ENCODE data around the gene MRM3.

Gene MRM3

DNA sequence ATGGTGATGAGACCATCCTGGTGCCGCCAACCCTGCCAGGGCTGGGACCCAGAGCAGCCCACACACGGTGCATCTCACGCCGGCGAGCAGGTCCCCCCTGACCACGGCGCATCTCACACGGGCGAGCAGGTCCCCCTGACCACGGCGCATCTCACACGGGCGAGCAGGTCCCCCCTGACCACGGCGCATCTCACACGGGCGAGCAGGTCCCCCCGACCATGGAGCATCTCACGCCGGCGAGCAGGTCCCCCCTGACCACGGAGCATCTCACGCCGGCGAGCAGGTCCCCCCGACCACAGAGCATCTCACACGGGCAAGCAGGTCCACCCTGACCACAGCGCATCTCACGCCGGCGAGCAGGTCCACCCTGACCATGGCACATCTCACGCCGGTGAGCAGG, 59.2 kb downstream of the MRM3 start:
- H3K36me3 ChIP-seq (ENCODE audit: insufficient read depth, low read length): no peaks in the 10 kb centered on the region; the same call in 1 of the 2 replicates
- no peaks in the 10 kb centered on the region for H3K9me2 ChIP-seq (ENCODE audit: low read depth, low read length)
- no peaks in the 10 kb centered on the region for H4K20me1 ChIP-seq (ENCODE audit: insufficient read depth, low read length)
- H3K4me2 ChIP-seq (ENCODE audit: low read length): no peak overlapping the region
- no peak overlapping the region for H3K9ac ChIP-seq (ENCODE audit: low read length)
- H2AFZ ChIP-seq (ENCODE audit: low read length): no peak overlapping the region
- H3K27me3 ChIP-seq (ENCODE audit: insufficient read depth, low read length): no peaks in the 10 kb centered on the region
- H3K4me3 ChIP-seq (ENCODE audit: low read depth, low read length, poor library complexity, severe bottlenecking): no peak overlapping the region
- H3K27ac ChIP-seq (ENCODE audit: low read depth, low read length, poor library complexity, severe bottlenecking): no peak overlapping the region
- TF ChIP-seq, protein P1, sequence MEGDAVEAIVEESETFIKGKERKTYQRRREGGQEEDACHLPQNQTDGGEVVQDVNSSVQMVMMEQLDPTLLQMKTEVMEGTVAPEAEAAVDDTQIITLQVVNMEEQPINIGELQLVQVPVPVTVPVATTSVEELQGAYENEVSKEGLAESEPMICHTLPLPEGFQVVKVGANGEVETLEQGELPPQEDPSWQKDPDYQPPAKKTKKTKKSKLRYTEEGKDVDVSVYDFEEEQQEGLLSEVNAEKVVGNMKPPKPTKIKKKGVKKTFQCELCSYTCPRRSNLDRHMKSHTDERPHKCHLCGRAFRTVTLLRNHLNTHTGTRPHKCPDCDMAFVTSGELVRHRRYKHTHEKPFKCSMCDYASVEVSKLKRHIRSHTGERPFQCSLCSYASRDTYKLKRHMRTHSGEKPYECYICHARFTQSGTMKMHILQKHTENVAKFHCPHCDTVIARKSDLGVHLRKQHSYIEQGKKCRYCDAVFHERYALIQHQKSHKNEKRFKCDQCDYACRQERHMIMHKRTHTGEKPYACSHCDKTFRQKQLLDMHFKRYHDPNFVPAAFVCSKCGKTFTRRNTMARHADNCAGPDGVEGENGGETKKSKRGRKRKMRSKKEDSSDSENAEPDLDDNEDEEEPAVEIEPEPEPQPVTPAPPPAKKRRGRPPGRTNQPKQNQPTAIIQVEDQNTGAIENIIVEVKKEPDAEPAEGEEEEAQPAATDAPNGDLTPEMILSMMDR (IDR thresholded peaks at IDR 0.05; ENCODE audit: low read length): no peak
- no peak for TF ChIP-seq EZH2 (IDR thresholded peaks at IDR 0.05; ENCODE audit: borderline replicate concordance, low read length)
- no peaks in the 10 kb centered on the region for H3K79me2 ChIP-seq (ENCODE audit: insufficient read depth, low read length)
- H3K4me1 ChIP-seq (ENCODE audit: insufficient read depth, low read length, severe bottlenecking): peaks cover 3% of the 10 kb centered on the region
- no peaks in the 10 kb centered on the region for H3F3A ChIP-seq (ENCODE audit: insufficient read depth, low read length)
- 0 out of 2 replicates have a peak, but pooled peaks cover 2% of the 10 kb centered on the region for H3K9me3 ChIP-seq (ENCODE audit: low read length)

All from OCI-LY1 (cell line).